Hepatocyte (in vitro differentiated cells): ENCODE measurements around the gene OR2S2.

Experiments
- CTCF ChIP-seq: fragments of 200-600 bp; sonication (generic); IDR thresholded peaks from 2 replicates; pipeline ENCODE4 v1.5.1; 2016; ENCODE audit warnings: antibody characterized with exemption, mild to moderate bottlenecking; ENCODE audit not compliant: poor library complexity
- EZH2phosphoT487 ChIP-seq: fragments of 200-600 bp; sonication (generic); IDR thresholded peaks from one replicate; pipeline ENCODE4 v1.6.1; 2018; ENCODE audit warnings: antibody characterized with exemption, mild to moderate bottlenecking, low read depth, moderate library complexity; ENCODE audit not compliant: unreplicated experiment, severe bottlenecking

- no peak for TF ChIP-seq CTCF
- TF ChIP-seq EZH2phosphoT487: no peak
Measured at GRCh38 chr9:35978792-35979191, 20.8 kb upstream of the OR2S2 start.
